Panc1 (cell line): ENCODE data around the gene CSTPP1. TPM values are rescaled to one million over a fixed set of nuclear protein-coding genes. Genes with fewer than 3 reads are reported as not detected.
A peak's percentile ranks its signal among the peaks of the same experiment; 100 is the strongest.

Experiments used
- ATAC-seq: fragments of 200-7000 bp; cut with Tn5 transposase; 2 replicates; pipeline ENCODE4 v1.9.1; 2020; ENCODE audit warnings: mild to moderate bottlenecking, moderate library complexity
- BruUV-seq: library from RNA; stranded (reverse); fragments of 400-500 nt; replicated peaks from 2 replicates; lab custom pipeline; 2021; lab: Mats Ljungman, UMichigan
- CTCF ChIA-PET: fragments of 300-600 bp; sonication (Branson Sonifier 250); formaldehyde crosslinking; loops from one replicate; lab custom pipeline; 2022; ENCODE audit warnings: antibody characterized with exemption; lab: Charles Lee
- POLR2A ChIA-PET: fragments of 300-600 bp; sonication (Branson Sonifier 250); formaldehyde crosslinking; loops from one replicate; lab custom pipeline; 2022; ENCODE audit warnings: antibody characterized with exemption; lab: Charles Lee
- DNase-seq: peaks from one replicate; pipeline ENCODE4 v3.0.0-alpha.2; 2010; ENCODE audit warnings: low read depth, low spot score
- H3K27ac ChIP-seq: 2 replicates; pipeline ENCODE4 v1.5.1; 2011; ENCODE audit warnings: mild to moderate bottlenecking, low read length, inconsistent platforms
- H3K27me3 ChIP-seq: fragments of 200-500 bp; sonication (Bioruptor generic); 2 replicates; pipeline ENCODE4 v1.6.0; 2014; ENCODE audit warnings: low read length, inconsistent platforms; ENCODE audit not compliant: control insufficient read depth, insufficient read depth
- H3K36me3 ChIP-seq: fragments of 200-500 bp; sonication (Bioruptor generic); 2 replicates; pipeline ENCODE4 v1.5.1; 2014; ENCODE audit warnings: inconsistent platforms, mild to moderate bottlenecking, low read length, moderate library complexity; ENCODE audit not compliant: control insufficient read depth, insufficient read depth
- H3K4me1 ChIP-seq: 2 replicates; pipeline ENCODE4 v1.5.1; 2011; ENCODE audit warnings: inconsistent platforms, mild to moderate bottlenecking, low read length, moderate library complexity; ENCODE audit not compliant: control insufficient read depth, insufficient read depth
- H3K4me3 ChIP-seq, 2 experiments: 2 replicates each; pipeline ENCODE4 v1.5.1; 2011 to 2012; ENCODE audit warnings: low read depth in 2 of 2, low read length in 2 of 2, mild to moderate bottlenecking in 2 of 2, inconsistent platforms in 1 of 2, moderate library complexity in 1 of 2
- H3K9me3 ChIP-seq: fragments of 200-500 bp; sonication (Bioruptor generic); 2 replicates; pipeline ENCODE4 v1.5.1; 2014; ENCODE audit warnings: low read depth, mild to moderate bottlenecking, inconsistent platforms, low read length, moderate library complexity; ENCODE audit not compliant: control insufficient read depth, insufficient read depth
- POLR2AphosphoS5 ChIP-seq: IDR thresholded peaks from 2 replicates; pipeline ENCODE4 v1.6.1; 2012; ENCODE audit warnings: mild to moderate bottlenecking, low read depth, low read length, moderate library complexity
- SIN3A ChIP-seq: IDR thresholded peaks from 2 replicates; pipeline ENCODE4 v1.6.1; 2012; ENCODE audit warnings: low read depth, mild to moderate bottlenecking, low read length, moderate library complexity, borderline replicate concordance; ENCODE audit not compliant: insufficient read depth
- TCF7L2 ChIP-seq: IDR thresholded peaks from 2 replicates; pipeline ENCODE4 v1.6.1; 2011; ENCODE audit warnings: mild to moderate bottlenecking, low read depth, low read length, inconsistent platforms
- in situ Hi-C: cut with HindIII; loops from 2 replicates; pipeline ENCODE4 v1.10.0; 2016; ENCODE audit warnings: low sequenced_read_pairs, low pct_unique_long_range_greater_than_20kb
- intact Hi-C: fragments of 100-400 bp; cut with micrococcal nuclease; formaldehyde crosslinking; loops from one replicate; pipeline ENCODE4 v1.10.0; 2022; ENCODE audit not compliant: unreplicated experiment
- total RNA-seq: library from RNA; stranded (reverse); gene quantifications from one replicate; pipeline ENCODE4 v1.2.1, GENCODE V29; 2021; ENCODE audit not compliant: unreplicated experiment
- TF ChIP-seq, protein P1 (sequence below), 2 experiments: IDR thresholded peaks; 2 replicates each; pipeline ENCODE4 v1.6.1; 2011 to 2012; ENCODE audit warnings: low read depth in 2 of 2, control low read depth in 1 of 2, low read length in 1 of 2, mild to moderate bottlenecking in 1 of 2, moderate library complexity in 1 of 2; ENCODE audit not compliant: insufficient read depth in 1 of 2
- TF ChIP-seq, protein P2 (sequence below): fragments of 450-650 bp; IDR thresholded peaks from 2 replicates; pipeline ENCODE4 v1.5.1; 2017; ENCODE audit warnings: mild to moderate bottlenecking

Gene CSTPP1
- total RNA-seq, 1 experiment from 2014 or later, result 29.0 TPM

DNA sequence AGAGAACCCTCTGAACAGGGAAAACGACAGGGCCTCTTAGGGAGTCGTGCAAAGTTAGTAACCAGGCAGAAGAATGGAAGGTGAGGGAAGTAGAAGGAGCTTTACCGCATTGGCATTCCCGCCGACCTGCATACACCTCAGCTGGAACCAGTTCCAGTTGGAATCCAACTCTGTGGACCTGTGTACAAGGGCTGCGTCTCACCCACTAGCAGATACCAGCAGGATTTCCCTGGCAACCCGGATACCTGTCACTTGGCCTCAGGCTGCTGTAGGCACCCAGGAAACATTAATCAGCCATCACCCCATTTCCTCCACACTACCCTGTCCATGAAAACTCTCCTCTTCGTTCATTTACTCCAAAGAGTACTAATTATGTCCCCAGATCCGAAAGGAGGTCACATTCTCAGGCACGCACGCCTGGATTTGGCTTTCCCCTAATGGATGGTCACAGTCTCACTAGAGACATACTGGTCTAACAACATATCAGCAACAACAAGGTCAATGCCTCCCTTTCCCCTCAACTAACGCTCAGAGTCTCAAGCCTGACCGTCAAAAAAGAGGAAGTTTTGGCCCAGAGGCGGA is 239.3 kb downstream of the CSTPP1 start:
- Histone ChIP-seq H3K4me3 (peak overlapping the region; percentile 99 to 100), H3K36me3 (peaks cover 8% of the 10 kb centered on the region), H3K9me3 (no peaks in the 10 kb centered on the region), H3K27ac (peak overlapping the region; percentile 90), H3K4me1 (peaks cover 14% of the 10 kb centered on the region), H3K27me3 (no peaks in the 10 kb centered on the region)
- intact Hi-C loops, result loop anchor here (10.0 kb wide), 2 partner anchors 79 to 179 kb away; partner anchors contain the start of genes MYBPC3 and NR1H3
- DNase-seq (no peak), ATAC-seq (no peak)
- CTCF ChIA-PET, result interaction anchor here (1.3 kb wide), 1 partner anchor 83 kb away, joined by 3 read pairs; no protein-coding TSS in a partner anchor
- in situ Hi-C loops, result no loop called here
- POLR2A ChIA-PET, result no interaction called here
- BruUV-seq, result no TSS peak
- TF ChIP-seq SIN3A (no peak), POLR2AphosphoS5 (no peak), TCF7L2 (no peak)
- TF ChIP-seq, protein P1, sequence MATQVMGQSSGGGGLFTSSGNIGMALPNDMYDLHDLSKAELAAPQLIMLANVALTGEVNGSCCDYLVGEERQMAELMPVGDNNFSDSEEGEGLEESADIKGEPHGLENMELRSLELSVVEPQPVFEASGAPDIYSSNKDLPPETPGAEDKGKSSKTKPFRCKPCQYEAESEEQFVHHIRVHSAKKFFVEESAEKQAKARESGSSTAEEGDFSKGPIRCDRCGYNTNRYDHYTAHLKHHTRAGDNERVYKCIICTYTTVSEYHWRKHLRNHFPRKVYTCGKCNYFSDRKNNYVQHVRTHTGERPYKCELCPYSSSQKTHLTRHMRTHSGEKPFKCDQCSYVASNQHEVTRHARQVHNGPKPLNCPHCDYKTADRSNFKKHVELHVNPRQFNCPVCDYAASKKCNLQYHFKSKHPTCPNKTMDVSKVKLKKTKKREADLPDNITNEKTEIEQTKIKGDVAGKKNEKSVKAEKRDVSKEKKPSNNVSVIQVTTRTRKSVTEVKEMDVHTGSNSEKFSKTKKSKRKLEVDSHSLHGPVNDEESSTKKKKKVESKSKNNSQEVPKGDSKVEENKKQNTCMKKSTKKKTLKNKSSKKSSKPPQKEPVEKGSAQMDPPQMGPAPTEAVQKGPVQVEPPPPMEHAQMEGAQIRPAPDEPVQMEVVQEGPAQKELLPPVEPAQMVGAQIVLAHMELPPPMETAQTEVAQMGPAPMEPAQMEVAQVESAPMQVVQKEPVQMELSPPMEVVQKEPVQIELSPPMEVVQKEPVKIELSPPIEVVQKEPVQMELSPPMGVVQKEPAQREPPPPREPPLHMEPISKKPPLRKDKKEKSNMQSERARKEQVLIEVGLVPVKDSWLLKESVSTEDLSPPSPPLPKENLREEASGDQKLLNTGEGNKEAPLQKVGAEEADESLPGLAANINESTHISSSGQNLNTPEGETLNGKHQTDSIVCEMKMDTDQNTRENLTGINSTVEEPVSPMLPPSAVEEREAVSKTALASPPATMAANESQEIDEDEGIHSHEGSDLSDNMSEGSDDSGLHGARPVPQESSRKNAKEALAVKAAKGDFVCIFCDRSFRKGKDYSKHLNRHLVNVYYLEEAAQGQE (IDR thresholded peaks at IDR 0.05; ENCODE audit: insufficient read depth in 1 of 2, low read depth in 2 of 2, low read length in 1 of 2), result no peak
- TF ChIP-seq, protein P2, sequence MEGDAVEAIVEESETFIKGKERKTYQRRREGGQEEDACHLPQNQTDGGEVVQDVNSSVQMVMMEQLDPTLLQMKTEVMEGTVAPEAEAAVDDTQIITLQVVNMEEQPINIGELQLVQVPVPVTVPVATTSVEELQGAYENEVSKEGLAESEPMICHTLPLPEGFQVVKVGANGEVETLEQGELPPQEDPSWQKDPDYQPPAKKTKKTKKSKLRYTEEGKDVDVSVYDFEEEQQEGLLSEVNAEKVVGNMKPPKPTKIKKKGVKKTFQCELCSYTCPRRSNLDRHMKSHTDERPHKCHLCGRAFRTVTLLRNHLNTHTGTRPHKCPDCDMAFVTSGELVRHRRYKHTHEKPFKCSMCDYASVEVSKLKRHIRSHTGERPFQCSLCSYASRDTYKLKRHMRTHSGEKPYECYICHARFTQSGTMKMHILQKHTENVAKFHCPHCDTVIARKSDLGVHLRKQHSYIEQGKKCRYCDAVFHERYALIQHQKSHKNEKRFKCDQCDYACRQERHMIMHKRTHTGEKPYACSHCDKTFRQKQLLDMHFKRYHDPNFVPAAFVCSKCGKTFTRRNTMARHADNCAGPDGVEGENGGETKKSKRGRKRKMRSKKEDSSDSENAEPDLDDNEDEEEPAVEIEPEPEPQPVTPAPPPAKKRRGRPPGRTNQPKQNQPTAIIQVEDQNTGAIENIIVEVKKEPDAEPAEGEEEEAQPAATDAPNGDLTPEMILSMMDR, result no peak

DNA sequence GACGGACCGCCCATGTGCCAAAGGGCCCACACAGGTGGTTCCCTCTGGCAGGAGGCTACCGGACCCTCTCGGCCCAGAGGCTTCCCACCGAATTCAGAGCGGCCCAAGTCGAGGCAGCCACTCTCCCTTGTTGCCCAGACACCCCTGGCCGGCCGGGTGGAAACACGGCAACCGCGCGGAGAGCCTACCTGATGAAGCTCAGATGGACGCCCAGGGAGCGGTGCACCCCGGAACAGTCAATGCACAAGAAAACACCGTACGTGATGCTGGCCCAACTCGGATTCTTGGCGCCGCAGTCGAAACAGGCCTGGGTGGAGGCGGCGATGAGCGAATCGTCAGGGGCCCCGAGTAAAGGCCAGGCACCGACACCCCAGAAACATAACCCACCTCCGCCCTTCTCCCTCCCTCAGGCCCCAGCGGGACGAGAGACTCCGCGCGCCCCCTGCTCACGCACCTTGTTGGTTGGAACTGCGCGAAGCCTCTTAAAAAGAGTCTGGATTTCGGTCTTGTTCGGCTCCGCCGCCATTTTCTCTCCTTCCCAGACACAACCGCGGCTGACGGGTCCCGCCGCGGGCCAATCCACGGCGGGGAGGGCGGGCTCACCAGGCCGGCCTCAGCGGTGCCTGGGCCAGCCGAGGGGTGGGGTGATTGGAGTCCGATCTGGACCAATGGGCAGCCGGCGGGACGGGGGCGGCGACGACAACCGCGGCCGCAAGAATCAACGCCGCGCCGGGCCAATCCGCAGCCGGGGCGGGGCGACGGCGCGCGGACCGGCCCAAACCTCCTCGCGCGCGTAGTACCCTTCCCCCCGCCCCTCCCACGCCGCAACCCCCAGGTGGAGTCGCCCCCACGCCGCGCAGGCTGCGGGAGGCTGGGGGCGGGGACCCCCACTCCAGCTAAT is 240.0 kb downstream of the CSTPP1 start, which contains the start of gene ARFGAP2:
Gene ARFGAP2 (minus strand): TSS at position 552 of the 901 bp plus-strand sequence. CDS start 26 bp downstream, at position 526.
- Histone ChIP-seq H3K4me3 (peak within 1 kb of the TSS; percentile 99 to 100), H3K27me3 (no peaks in the 10 kb centered on the region), H3K4me1 (peaks cover 14% of the 10 kb centered on the region), H3K27ac (peak within 1 kb of the TSS; percentile 93), H3K9me3 (no peaks in the 10 kb centered on the region), H3K36me3 (peaks cover 2% of the 10 kb centered on the region)
- intact Hi-C loops (loop anchor here (10.0 kb wide), 2 partner anchors 78 to 178 kb away; partner anchors contain the start of genes MYBPC3 and NR1H3), in situ Hi-C loops (no loop called here)
- DNase-seq (no peak), ATAC-seq (peak; percentile 95)
- no TSS peak for BruUV-seq
- POLR2A ChIA-PET, result interaction anchor here (0.6 kb wide), 1 partner anchor 622 kb away, joined by 3 read pairs; no protein-coding TSS in a partner anchor
- CTCF ChIA-PET, result no interaction called here
- TF ChIP-seq TCF7L2 (no peak), SIN3A (peak; percentile 40; the same call in 1 of the 2 replicates), POLR2AphosphoS5 (peak; percentile 91)
